Hepatic stellate cell (primary cell): Measurements from ENCODE around the gene KLHL6.
"Not testable (repeated sequence)": the region's sequence is repeated elsewhere in the genome, so short reads cannot be mapped to it uniquely, and the experiment has no call there.

ENCODE experiments used
- DNase-seq: peaks from one replicate; pipeline ENCODE4 v3.0.0; 2011; ENCODE audit warnings: low spot score

The KLHL6 gene

DNA sequence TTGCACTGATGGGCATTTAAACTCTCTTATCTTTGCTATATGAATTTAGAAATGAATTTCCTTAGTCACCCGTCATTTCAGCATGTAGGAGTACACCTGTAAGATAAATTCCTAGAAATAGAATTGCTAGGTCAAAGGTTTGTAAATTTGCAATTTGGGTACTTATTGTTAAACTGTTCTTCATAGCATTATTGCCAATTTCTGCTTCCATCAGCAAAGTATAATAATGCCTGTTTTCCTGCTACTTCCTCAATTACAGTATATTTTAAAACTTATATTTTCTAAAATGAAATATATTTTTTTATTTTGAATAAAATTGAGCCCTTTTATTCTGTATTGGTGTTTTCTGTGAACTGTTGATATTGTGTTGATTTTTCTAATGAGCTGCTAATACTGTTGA is 110.8 kb downstream of the KLHL6 start:
- DNase-seq: no peak

DNA sequence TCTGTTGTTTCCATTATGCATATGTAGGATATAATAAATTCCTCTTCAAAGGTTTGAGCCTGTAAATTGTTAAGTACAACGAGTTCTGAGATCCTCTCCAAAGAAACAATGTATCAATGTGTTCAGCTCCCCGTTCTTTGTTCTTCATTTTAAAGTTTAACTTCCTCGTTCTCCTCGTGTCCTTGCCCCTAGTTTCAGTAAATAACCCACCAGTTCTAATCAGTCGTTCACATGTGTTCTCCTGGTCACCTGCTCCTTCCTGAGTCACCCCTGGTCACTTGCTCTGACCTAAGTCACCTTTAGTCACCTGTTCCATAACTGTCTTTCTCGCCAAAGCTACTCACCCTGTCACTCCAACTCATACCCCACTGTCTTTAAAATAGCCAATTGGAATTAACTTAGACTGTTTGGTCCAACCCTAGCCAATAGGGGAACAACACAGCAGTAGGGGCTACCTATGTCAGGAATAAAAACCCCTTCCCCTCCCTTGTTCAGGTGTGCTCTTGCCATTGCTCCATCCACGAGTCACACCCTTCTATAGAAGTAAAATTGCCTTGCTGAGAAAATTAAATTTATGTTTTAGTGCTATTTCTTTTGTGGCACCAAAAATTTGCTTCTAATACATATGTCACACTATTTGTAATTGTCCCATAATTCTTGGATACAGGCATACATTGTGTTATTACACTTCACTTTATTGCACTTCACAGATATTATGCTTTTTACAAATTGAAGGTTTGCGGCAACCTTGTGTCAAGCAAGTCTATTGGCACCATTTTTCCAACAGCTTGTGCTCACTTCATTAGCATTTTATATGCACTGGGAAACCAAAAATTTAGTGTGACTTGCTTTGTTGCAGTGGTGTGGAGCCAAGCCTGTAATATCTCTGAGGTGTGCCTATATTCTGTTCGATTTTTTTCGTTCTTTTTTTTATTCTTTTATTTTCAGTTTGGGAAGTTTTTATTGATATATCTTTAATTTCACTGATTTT is 111.8 kb downstream of the KLHL6 start:
- DNase-seq: no peak

- DNase-seq: no peak
These were observed 112.5 kb downstream of the KLHL6 start for GRCh38 chr3:183442994-183443393.

- not testable (repeated sequence) for DNase-seq
These were observed 115.0 kb downstream of the KLHL6 start for GRCh38 chr3:183440521-183440920.

- no peak for DNase-seq
These were observed 116.0 kb downstream of the KLHL6 start for GRCh38 chr3:183439515-183439914.

DNA sequence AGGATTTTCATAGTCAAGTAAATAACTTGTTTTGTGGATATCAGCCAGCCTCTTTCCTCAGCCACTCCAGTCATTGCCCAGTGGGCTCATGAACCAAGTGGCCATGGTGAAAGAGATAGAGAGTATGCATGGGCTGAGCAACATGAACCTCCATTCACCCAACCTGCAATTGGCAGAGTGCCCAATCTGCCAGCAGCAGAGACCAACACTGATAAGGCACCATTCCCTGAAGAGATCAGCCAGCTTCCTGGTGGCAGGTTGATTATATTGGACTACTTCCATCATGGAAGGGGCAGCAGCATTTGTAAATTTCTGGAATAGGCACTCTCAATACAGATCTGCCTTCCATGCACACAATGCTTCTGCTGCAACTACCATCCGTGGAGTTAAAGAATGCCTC is 116.8 kb downstream of the KLHL6 start:
- DNase-seq: no peak

DNA sequence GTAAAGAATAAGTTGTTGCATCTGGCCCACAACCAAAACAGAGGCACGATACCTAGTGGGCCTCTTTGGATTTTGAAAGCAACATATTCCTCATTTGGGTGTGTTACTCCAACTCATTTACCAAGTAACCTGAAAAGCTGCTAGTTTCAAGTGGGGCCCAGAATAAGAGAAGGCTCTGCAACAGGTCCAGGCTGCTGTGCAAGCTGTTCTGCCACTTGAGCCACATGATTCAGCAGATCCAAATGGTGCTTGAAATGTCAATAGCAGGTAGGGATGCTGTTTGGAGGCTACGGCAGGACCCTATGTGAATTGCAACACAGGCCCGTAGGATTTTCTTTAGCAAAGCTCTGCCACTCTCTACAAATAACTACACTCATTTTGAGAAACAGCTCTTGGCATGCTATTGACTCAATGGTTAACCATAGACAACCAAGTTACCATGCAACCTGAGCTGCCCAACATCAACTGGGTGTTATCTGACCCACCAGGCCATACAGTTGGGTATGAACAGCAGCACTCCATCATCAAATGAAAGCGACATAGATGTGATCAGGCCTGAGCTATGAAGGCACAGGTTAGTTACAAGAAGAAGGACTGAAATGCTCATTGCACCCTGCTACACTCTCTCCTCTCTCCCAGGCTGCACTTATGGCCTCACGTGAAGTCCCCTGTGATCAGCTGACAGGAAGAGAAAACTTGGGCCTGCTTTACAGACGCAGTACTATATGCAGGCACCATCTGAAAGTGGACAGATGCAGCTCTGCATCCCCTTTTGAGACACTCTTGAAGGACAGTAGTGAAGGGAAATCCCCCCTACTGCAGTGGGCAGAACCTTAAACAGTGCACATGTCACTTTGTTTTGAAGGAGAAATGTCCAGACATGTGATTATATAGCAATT is 117.6 kb downstream of the KLHL6 start:
- DNase-seq: no peak
